Central memory CD8-positive, alpha-beta T cell (primary cell): ENCODE data around the gene MARS1.

Source experiments
- ATAC-seq: fragments of 150-1000 bp; cut with Tn5 transposase; replicated peaks from 2 replicates; pipeline ENCODE4 v1.10.0; 2022; ENCODE audit warnings: mild to moderate bottlenecking, moderate FRiP score, moderate number of reproducible peaks; ENCODE audit not compliant: poor library complexity, severe bottlenecking; ENCODE audit errors: extremely low read depth
- DNase-seq, 2 donors: peaks; one replicate each; pipeline ENCODE4 v3.0.0; 2021; ENCODE audit warnings: low spot score in 2 of 2
- H3K27ac Mint-ChIP-seq: one replicate; pipeline ENCODE4 v1.8.0; 2022; ENCODE audit warnings: low read depth, mild to moderate bottlenecking, moderate library complexity, mixed read lengths
- H3K27me3 Mint-ChIP-seq: one replicate; pipeline ENCODE4 v1.8.0; 2022; ENCODE audit warnings: mixed read lengths
- H3K36me3 Mint-ChIP-seq: one replicate; pipeline ENCODE4 v1.8.0; 2022; ENCODE audit warnings: mild to moderate bottlenecking, moderate library complexity, mixed read lengths; ENCODE audit not compliant: insufficient read depth
- H3K4me1 Mint-ChIP-seq: one replicate; pipeline ENCODE4 v1.8.0; 2022; ENCODE audit warnings: mixed read lengths
- H3K4me3 Mint-ChIP-seq: one replicate; pipeline ENCODE4 v1.8.0; 2022; ENCODE audit warnings: mild to moderate bottlenecking, moderate library complexity, mixed read lengths
- H3K9me3 Mint-ChIP-seq: one replicate; pipeline ENCODE4 v1.8.0; 2022; ENCODE audit warnings: mixed read lengths

The MARS1 gene

DNA sequence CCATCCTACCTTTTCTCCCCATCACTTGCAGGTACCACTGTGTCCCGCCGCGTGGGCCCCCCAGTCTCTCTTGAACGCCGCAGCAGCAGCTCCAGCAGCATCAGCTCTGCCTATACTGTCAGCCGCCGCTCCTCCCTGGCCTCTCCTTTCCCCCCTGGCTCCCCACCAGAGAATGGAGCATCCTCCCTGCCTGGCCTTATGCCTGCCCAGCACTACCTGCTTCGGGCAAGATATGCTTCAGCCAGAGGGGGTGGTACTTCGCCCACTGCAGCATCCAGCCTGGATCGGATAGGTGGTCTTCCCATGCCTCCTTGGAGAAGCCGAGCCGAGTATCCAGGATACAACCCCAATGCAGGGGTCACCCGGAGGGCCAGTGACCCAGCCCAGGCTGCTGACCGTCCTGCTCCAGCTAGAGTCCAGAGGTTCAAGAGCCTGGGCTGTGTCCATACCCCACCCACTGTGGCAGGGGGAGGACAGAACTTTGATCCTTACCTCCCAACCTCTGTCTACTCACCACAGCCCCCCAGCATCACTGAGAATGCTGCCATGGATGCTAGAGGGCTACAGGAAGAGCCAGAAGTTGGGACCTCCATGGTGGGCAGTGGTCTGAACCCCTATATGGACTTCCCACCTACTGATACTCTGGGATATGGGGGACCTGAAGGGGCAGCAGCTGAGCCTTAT lies 17.4 kb upstream of the MARS1 start:
- no peaks in the 10 kb centered on the region for H3K27me3 Mint-ChIP-seq
- peaks cover 46% of the 10 kb centered on the region for H3K4me1 Mint-ChIP-seq
- no peak overlapping the region for H3K4me3 Mint-ChIP-seq
- ATAC-seq (no peak), DNase-seq (no peak)
- no peaks in the 10 kb centered on the region for H3K9me3 Mint-ChIP-seq
- peaks cover 46% of the 10 kb centered on the region for H3K36me3 Mint-ChIP-seq
- H3K27ac Mint-ChIP-seq: no peak overlapping the region

GRCh38 chr12:57470970-57471656 lies 16.8 kb upstream of the MARS1 start:
- Mint-ChIP-seq H3K36me3 (peaks cover 50% of the 10 kb centered on the region), H3K27me3 (no peaks in the 10 kb centered on the region)

GRCh38 chr12:57471661-57472060 lies 16.2 kb upstream of the MARS1 start:
- no peak for DNase-seq
- Mint-ChIP-seq H3K4me3 (no peak overlapping the region), H3K4me1 (peaks cover 53% of the 10 kb centered on the region), H3K27me3 (no peaks in the 10 kb centered on the region), H3K36me3 (peaks cover 55% of the 10 kb centered on the region), H3K9me3 (no peaks in the 10 kb centered on the region), H3K27ac (peak overlapping the region; percentile 55)
- no peak for ATAC-seq

More at GRCh38 chr12:57470970-57471656, 16.8 kb upstream of the MARS1 start:
- no peak for DNase-seq
- H3K4me3 Mint-ChIP-seq: no peak overlapping the region
- H3K4me1 Mint-ChIP-seq: peaks cover 47% of the 10 kb centered on the region
- peak overlapping the region; percentile 55 for H3K27ac Mint-ChIP-seq
- no peak for ATAC-seq
- H3K9me3 Mint-ChIP-seq: no peaks in the 10 kb centered on the region

GRCh38 chr12:57472391-57472790 lies 15.5 kb upstream of the MARS1 start:
- ATAC-seq: no peak
- Mint-ChIP-seq H3K27me3 (no peaks in the 10 kb centered on the region), H3K36me3 (peaks cover 63% of the 10 kb centered on the region), H3K4me3 (no peak overlapping the region), H3K9me3 (no peaks in the 10 kb centered on the region), H3K27ac (peak overlapping the region; percentile 55), H3K4me1 (peaks cover 56% of the 10 kb centered on the region)
- DNase-seq: no peak

DNA sequence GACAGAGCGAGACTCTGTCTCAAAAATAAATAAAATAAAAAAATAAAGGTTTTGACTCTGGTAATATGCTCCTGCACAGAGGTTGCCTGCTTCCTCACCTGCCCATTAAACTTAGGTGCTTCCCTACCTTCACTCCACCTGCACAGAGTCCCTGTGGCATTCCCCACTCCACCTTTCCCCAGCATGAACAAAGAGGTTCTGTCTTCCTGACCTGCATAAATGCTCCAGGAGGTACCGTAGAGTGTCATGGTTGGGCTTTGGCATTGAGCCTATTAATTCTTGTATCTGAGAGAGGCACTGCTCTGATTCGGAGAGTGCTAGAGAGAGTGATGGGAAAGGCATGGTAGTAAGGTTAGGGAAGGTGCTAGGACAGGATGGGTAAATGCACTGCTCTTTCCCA lies 14.5 kb upstream of the MARS1 start:
- no peak for DNase-seq
- peak overlapping the region; percentile 50 for H3K27ac Mint-ChIP-seq
- H3K9me3 Mint-ChIP-seq: no peaks in the 10 kb centered on the region
- H3K36me3 Mint-ChIP-seq: peaks cover 68% of the 10 kb centered on the region
- peak overlapping the region; percentile 96 for H3K4me3 Mint-ChIP-seq
- no peak for ATAC-seq
- H3K27me3 Mint-ChIP-seq: no peaks in the 10 kb centered on the region
- H3K4me1 Mint-ChIP-seq: peaks cover 62% of the 10 kb centered on the region

DNA sequence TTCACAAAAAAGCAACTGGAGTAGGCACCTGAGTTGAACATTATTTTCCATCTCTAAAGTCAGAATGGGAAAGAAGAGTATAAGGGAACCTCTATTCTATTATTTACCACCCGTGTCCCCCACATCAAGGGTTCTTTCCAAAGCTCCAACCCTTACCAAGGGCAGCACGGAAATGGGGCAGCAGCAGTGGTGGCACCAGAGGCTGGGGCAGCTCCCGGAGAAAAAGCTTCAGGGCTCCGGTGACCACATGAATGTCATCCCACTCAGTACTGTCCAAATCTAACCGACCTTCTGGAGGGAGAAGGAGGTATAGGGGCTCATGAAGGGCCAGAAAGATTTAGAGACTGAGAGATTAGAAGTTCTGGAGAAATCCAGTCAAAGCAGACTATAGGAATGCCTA lies 14.0 kb upstream of the MARS1 start:
- no peak for DNase-seq
- Mint-ChIP-seq H3K9me3 (no peaks in the 10 kb centered on the region), H3K36me3 (peaks cover 67% of the 10 kb centered on the region), H3K27ac (peak overlapping the region; percentile 50), H3K27me3 (no peaks in the 10 kb centered on the region), H3K4me3 (peak overlapping the region; percentile 96), H3K4me1 (peaks cover 67% of the 10 kb centered on the region)
- ATAC-seq: no peak

GRCh38 chr12:57474430-57474829 lies 13.4 kb upstream of the MARS1 start:
- Mint-ChIP-seq H3K4me1 (peaks cover 72% of the 10 kb centered on the region), H3K27me3 (no peaks in the 10 kb centered on the region), H3K4me3 (peak overlapping the region; percentile 96), H3K27ac (peak overlapping the region; percentile 50), H3K36me3 (peaks cover 65% of the 10 kb centered on the region), H3K9me3 (no peaks in the 10 kb centered on the region)
- DNase-seq: no peak
- ATAC-seq: no peak

GRCh38 chr12:57474862-57475261 lies 13.0 kb upstream of the MARS1 start:
- Mint-ChIP-seq H3K9me3 (no peaks in the 10 kb centered on the region), H3K4me1 (peaks cover 77% of the 10 kb centered on the region), H3K27ac (peak overlapping the region; percentile 50), H3K4me3 (peak overlapping the region; percentile 96), H3K36me3 (peaks cover 69% of the 10 kb centered on the region), H3K27me3 (no peaks in the 10 kb centered on the region)
- ATAC-seq (no peak), DNase-seq (no peak)

GRCh38 chr12:57475271-57476161 lies 12.4 kb upstream of the MARS1 start:
- peaks cover 73% of the 10 kb centered on the region for H3K36me3 Mint-ChIP-seq
- H3K27ac Mint-ChIP-seq: peak overlapping the region; percentile 97
- H3K9me3 Mint-ChIP-seq: no peaks in the 10 kb centered on the region
- H3K27me3 Mint-ChIP-seq: no peaks in the 10 kb centered on the region
- peaks cover 83% of the 10 kb centered on the region for H3K4me1 Mint-ChIP-seq
- H3K4me3 Mint-ChIP-seq: peak overlapping the region; percentile 96
- DNase-seq (no peak), ATAC-seq (no peak)

- DNase-seq (peak in 1 of 2 donors; percentile 67), ATAC-seq (no peak)
- no peaks in the 10 kb centered on the region for H3K27me3 Mint-ChIP-seq
- peaks cover 86% of the 10 kb centered on the region for H3K4me1 Mint-ChIP-seq
- H3K4me3 Mint-ChIP-seq: peak overlapping the region; percentile 96
- peak overlapping the region; percentile 97 for H3K27ac Mint-ChIP-seq
- no peaks in the 10 kb centered on the region for H3K9me3 Mint-ChIP-seq
- H3K36me3 Mint-ChIP-seq: peaks cover 71% of the 10 kb centered on the region
Measured at GRCh38 chr12:57476162-57476992, 11.5 kb upstream of the MARS1 start.

DNA sequence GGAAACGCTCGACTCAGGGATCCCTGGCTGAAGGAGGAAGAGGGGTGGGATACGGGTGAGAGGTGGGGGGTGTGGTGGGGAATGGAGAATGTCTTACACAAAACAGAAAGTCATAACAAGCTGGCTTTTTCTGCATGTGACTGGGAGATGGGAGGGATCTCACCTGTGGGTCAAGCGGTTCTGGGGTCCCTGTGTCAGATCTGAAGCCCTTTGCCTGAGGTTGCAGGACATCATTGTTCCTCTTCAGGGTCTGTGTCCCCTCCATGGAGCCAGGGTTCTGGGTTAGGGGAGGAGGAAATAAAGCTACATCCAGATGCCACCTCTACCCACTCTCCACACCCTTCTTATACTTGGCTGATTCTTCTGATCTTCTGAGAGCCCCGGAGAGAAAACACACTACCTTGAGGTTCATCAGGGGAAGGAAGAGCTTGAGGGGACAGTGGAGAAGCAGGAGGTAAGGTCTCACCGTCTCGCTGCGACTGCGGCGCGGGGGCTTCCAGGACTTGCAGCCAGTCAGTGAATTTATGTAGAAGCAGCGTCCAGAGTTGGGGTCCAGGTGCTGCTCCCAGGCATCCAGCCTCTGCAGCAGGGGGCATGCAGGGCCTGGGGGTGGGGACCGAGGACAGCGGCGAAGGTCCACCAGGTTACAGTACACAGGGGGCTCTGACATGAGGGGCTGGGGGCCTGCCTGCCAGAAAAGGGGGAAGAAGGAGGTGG lies 10.7 kb upstream of the MARS1 start:
- Mint-ChIP-seq H3K4me3 (peak overlapping the region; percentile 96), H3K27me3 (no peaks in the 10 kb centered on the region), H3K9me3 (no peaks in the 10 kb centered on the region), H3K27ac (peak overlapping the region; percentile 97), H3K4me1 (peaks cover 84% of the 10 kb centered on the region), H3K36me3 (peaks cover 63% of the 10 kb centered on the region)
- ATAC-seq: no peak
- no peak for DNase-seq
